K562 (cell line): Measurements from ENCODE around the gene NUP205. TPM values are rescaled to one million over a fixed set of nuclear protein-coding genes. Genes with fewer than 3 reads are reported as not detected.

Source experiments
- ATAC-seq: fragments of 200-7000 bp; cut with Tn5 transposase; 3 replicates; pipeline ENCODE4 v1.9.1; 2020; ENCODE audit warnings: moderate library complexity
- BruUV-seq: library from RNA; stranded (reverse); fragments of 400-500 nt; replicated peaks from 2 replicates; lab custom pipeline; 2021; lab: Mats Ljungman, UMichigan
- CTCF ChIA-PET: fragments of 300-600 bp; formaldehyde crosslinking; extraction: SDS; loops from one replicate; lab custom pipeline; 2021; ENCODE audit warnings: low intra/inter-chr PET ratio; lab: Yijun Ruan, JAX
- POLR2A ChIA-PET: fragments of 300-600, 350-650 bp; sonication (Branson Sonifier 250); formaldehyde crosslinking; extraction: SDS; loops from one replicate; lab custom pipeline; 2021; ENCODE audit warnings: antibody characterized with exemption, inconsistent platforms; lab: Yijun Ruan, JAX
- DNase-seq, 4 experiments: peaks; one replicate each; pipeline versions ENCODE4 v3.0.0 to v3.0.0-alpha.2; 2011 to 2018; ENCODE audit warnings: low spot score in 3 of 4, mixed read lengths in 3 of 4; ENCODE audit errors: extremely low read depth in 1 of 4
- FAIRE-seq: peaks from 2 replicates; lab custom pipeline; 2011; peaks lifted over from hg19 to GRCh38; lab: Jason Lieb, UNC
- H2AFZ ChIP-seq: 2 replicates; pipeline ENCODE4 v1.6.0; 2011; ENCODE audit warnings: low read depth, low read length, control low read depth, inconsistent platforms
- H3K27ac ChIP-seq: fragments of 200-600 bp; 3 replicates; pipeline ENCODE4 v1.8.0; 2011; ENCODE audit warnings: low read depth, mild to moderate bottlenecking, control low read depth, inconsistent platforms, low read length, moderate library complexity, mixed read lengths; ENCODE audit errors: extremely low read depth
- H3K27me3 ChIP-seq, 2 experiments: fragments of 300-600 bp in 1 of 2; 2 replicates in 1 of 2; 3 replicates in 1 of 2; pipeline versions ENCODE4 v1.6.0 to v1.8.0; 2011; ENCODE audit warnings: inconsistent platforms in 2 of 2, low read length in 2 of 2, mild to moderate bottlenecking in 1 of 2, mixed read lengths in 1 of 2, moderate library complexity in 1 of 2; ENCODE audit not compliant: control insufficient read depth in 2 of 2, insufficient read depth in 2 of 2
- H3K36me3 ChIP-seq: fragments of 300-600 bp; 3 replicates; pipeline ENCODE4 v1.8.0; 2011; ENCODE audit warnings: mild to moderate bottlenecking, low read length, inconsistent platforms; ENCODE audit not compliant: control insufficient read depth, insufficient read depth
- H3K4me1 ChIP-seq, 2 experiments: fragments of 200-600 bp in 1 of 2; replicated peaks in 1 of 2; 2 replicates in 1 of 2; 3 replicates in 1 of 2; pipeline versions ENCODE4 v1.5.1 to v1.8.0; 2011; ENCODE audit warnings: inconsistent platforms in 2 of 2, low read length in 2 of 2, mild to moderate bottlenecking in 1 of 2, mixed read lengths in 1 of 2, moderate library complexity in 1 of 2; ENCODE audit not compliant: control insufficient read depth in 2 of 2, insufficient read depth in 2 of 2
- H3K4me2 ChIP-seq: 2 replicates; pipeline ENCODE4 v1.6.1; 2011; ENCODE audit warnings: low read length, control low read depth, inconsistent platforms, mixed read lengths; ENCODE audit not compliant: insufficient read depth
- H3K4me3 ChIP-seq: fragments of 200-600 bp; sonication (generic), shearing (Covaris generic); 2 replicates; pipeline ENCODE4 v1.5.1; 2016; ENCODE audit warnings: control low read depth, inconsistent platforms
- H3K79me2 ChIP-seq: fragments of 200-600 bp; 3 replicates; pipeline ENCODE4 v1.8.0; 2011; ENCODE audit warnings: low read length, inconsistent platforms; ENCODE audit not compliant: control insufficient read depth, insufficient read depth
- H3K9ac ChIP-seq, 2 experiments: 2 replicates each; pipeline versions ENCODE4 v1.6.0 to v1.6.1; 2011; ENCODE audit warnings: low read depth in 2 of 2, low read length in 2 of 2, control low read depth in 1 of 2, inconsistent platforms in 1 of 2, mild to moderate bottlenecking in 1 of 2, mixed read lengths in 1 of 2; ENCODE audit not compliant: insufficient read depth in 1 of 2
- H3K9me1 ChIP-seq: one replicate; pipeline ENCODE4 v1.6.0; 2011; ENCODE audit warnings: inconsistent platforms, mild to moderate bottlenecking, low read length, moderate library complexity; ENCODE audit not compliant: control insufficient read depth, insufficient read depth
- H3K9me3 ChIP-seq: replicated peaks from 2 replicates; pipeline ENCODE4 v1.5.1; 2011; ENCODE audit warnings: low read depth, low read length, inconsistent platforms; ENCODE audit not compliant: control insufficient read depth, insufficient read depth
- H4K20me1 ChIP-seq: replicated peaks from 2 replicates; pipeline ENCODE4 v1.6.1; 2011; ENCODE audit warnings: low read length, inconsistent platforms, mixed read lengths; ENCODE audit not compliant: control insufficient read depth, insufficient read depth
- MAZ ChIP-seq, 2 experiments: fragments of 450-650 bp in 1 of 2; sonication (generic) in 1 of 2; formaldehyde crosslinking; IDR thresholded peaks in 1 of 2; conservative IDR thresholded peaks in 1 of 2; 2 replicates each; pipeline versions ENCODE4 v1.4.0 to v1.5.0; 2020; ENCODE audit warnings: mild to moderate bottlenecking in 1 of 2, missing genetic modification reagents in 1 of 2
- PATZ1 ChIP-seq: fragments of 250-450 bp; sonication (Bioruptor Pico); IDR thresholded peaks from 2 replicates; pipeline ENCODE4 v1.5.0; 2020; ENCODE audit warnings: mild to moderate bottlenecking, borderline replicate concordance
- PCBP2 ChIP-seq: fragments of 200-400 bp; formaldehyde crosslinking; IDR thresholded peaks from 2 replicates; pipeline ENCODE4 v1.6.1; 2018; ENCODE audit warnings: low read length, low read depth, mild to moderate bottlenecking, moderate library complexity; ENCODE audit not compliant: poor library complexity, severe bottlenecking
- RFX5 ChIP-seq: IDR thresholded peaks from 2 replicates; pipeline ENCODE4 v1.6.1; 2011; ENCODE audit warnings: low read depth, mild to moderate bottlenecking, improper control_type of control experiment, low read length
- SMARCE1 ChIP-seq: fragments of 450-650 bp; IDR thresholded peaks from 2 replicates; pipeline ENCODE4 v1.7.1; 2016; ENCODE audit warnings: mild to moderate bottlenecking
- SMC3 ChIP-seq: conservative IDR thresholded peaks from 2 replicates; pipeline ENCODE4 v1.6.1; 2011; ENCODE audit warnings: low read depth, low read length, improper control_type of control experiment; ENCODE audit not compliant: insufficient read depth
- SOX6 ChIP-seq: fragments of 450-650 bp; IDR thresholded peaks from 2 replicates; pipeline ENCODE4 v1.6.1; 2014; ENCODE audit warnings: mild to moderate bottlenecking
- ZNF431 ChIP-seq: sonication (generic); formaldehyde crosslinking; IDR thresholded peaks from 2 replicates; pipeline ENCODE4 v1.8.0; 2022; ENCODE audit warnings: mild to moderate bottlenecking, missing genetic modification reagents
- WGBS: fragments of 100-300 bp; shearing (Covaris generic); methylation state at CpG from one replicate; pipeline ENCODE4 v1.1.6; 2016; ENCODE audit warnings: low coverage, mixed read lengths; ENCODE audit not compliant: insufficient coverage; ENCODE audit errors: missing lambda C conversion rate; 5-methylcytosine and 5-hydroxymethylcytosine counted together
- in situ Hi-C: fragments of 300-500 bp; cut with MboI; formaldehyde crosslinking; loops from 4 replicates; pipeline ENCODE4 v1.15.0; 2018; ENCODE audit warnings: inconsistent platforms, mixed read lengths
- intact Hi-C: fragments of 100-400 bp; cut with micrococcal nuclease; formaldehyde crosslinking; loops from 2 replicates; pipeline ENCODE4 v1.14.2; 2022
- polyA plus RNA-seq, 8 experiments: library from polyadenylated mRNA; depleted of rRNA in 4 of 8; stranded (reverse) in 5 of 8; unstranded in 3 of 8; fragments of >200 nt; fragmentation: Nextera tagmentation in 2 of 8; fragmentation: Illumina TruSeq in 1 of 8; extraction: Ambion mirVana in 2 of 8; extraction: Trizol in 1 of 8; gene quantifications; 2 replicates each; pipeline versions ENCODE4 v1.2.1 to v1.2.3, GENCODE V29; 2011 to 2014; ENCODE audit warnings: inconsistent platforms in 1 of 8, missing spikeins in 1 of 8
- total RNA-seq, 7 experiments: library from RNA; depleted of rRNA in 6 of 7; stranded (reverse); fragments of >200 nt in 6 of 7; fragmentation: Illumina TruSeq in 2 of 7; extraction: Trizol in 2 of 7; gene quantifications; 2 replicates each; pipeline versions ENCODE4 v1.2.1 to v1.2.3, GENCODE V29; 2011 to 2021; ENCODE audit warnings: low replicate concordance in 1 of 7
- TF ChIP-seq, protein P1 (sequence below): sonication (generic); formaldehyde crosslinking; IDR thresholded peaks from 2 replicates; pipeline ENCODE4 v1.8.0; 2022; ENCODE audit warnings: mild to moderate bottlenecking, missing genetic modification reagents

NUP205 gene
- total and polyA plus RNA-seq, 9 of the 15 experiments (the other 6 are each of a cell fraction or from before 2014, with no cell fraction given), result 101 to 282 (median 193) TPM

GRCh38 chr7:135645296-135645904 lies 87.7 kb downstream of the NUP205 start (continued):
- TF ChIP-seq, protein P1, sequence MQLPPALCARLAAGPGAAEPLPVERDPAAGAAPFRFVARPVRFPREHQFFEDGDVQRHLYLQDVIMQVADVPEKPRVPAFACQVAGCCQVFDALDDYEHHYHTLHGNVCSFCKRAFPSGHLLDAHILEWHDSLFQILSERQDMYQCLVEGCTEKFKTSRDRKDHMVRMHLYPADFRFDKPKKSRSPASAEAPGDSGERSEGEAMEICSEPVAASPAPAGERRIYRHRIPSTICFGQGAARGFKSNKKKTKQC, result no peak
- TF ChIP-seq MAZ (CRISPR knock-in tag; conservative IDR thresholded peaks at IDR 0.05 in 1 of 2, IDR thresholded peaks at IDR 0.05 in 1 of 2), result 0 out of 4 replicates have a peak, but pooled peaks of 1 of the 2 experiments have one; percentile 28
- TF ChIP-seq SMC3, result peak; percentile 50
- TF ChIP-seq ZNF431 (CRISPR knock-in tag), result 0 out of 2 replicates have a peak, but pooled peaks have one; percentile 35
- TF ChIP-seq PATZ1, result 0 out of 2 replicates have a peak, but pooled peaks have one; percentile 17
- TF ChIP-seq SMARCE1, result 0 out of 2 replicates have a peak, but pooled peaks have one; percentile 21

- Histone ChIP-seq H3K4me1 (peaks cover 9 to 10% of the 10 kb centered on the region in 2 experiments; a peak in 3 of 5 replicates), H3K27ac (no peak overlapping the region), H3K27me3 (no peaks in the 10 kb centered on the region), H3K36me3 (peaks cover 71% of the 10 kb centered on the region), H3K9me3 (no peaks in the 10 kb centered on the region), H3K9ac (no peak overlapping the region)
- in situ Hi-C loops (loop anchor here (10.0 kb wide), 1 partner anchor 363 kb away; no protein-coding TSS in a partner anchor), intact Hi-C loops (loop anchor here (5.0 to 10.0 kb wide), 2 partner anchors 135 to 233 kb away; partner anchors contain the start of gene CNOT4)
- POLR2A ChIA-PET, result no interaction called here
- TF ChIP-seq SOX6, result no peak
- peak; percentile 94 for TF ChIP-seq PCBP2
- TF ChIP-seq RFX5, result no peak
- TF ChIP-seq, all 486 proteins: peak for 1
- Histone ChIP-seq H4K20me1 (peaks cover 6% of the 10 kb centered on the region; the same call in 1 of the 2 replicates), H2AFZ (no peak overlapping the region), H3K4me3 (no peak overlapping the region), H3K4me2 (no peak overlapping the region), H3K79me2 (no peaks in the 10 kb centered on the region), H3K9me1 (no peaks in the 10 kb centered on the region)
- DNase-seq, result no peak
- 100% methylated on average over 1 of the region's 1 CpG for WGBS
- CTCF ChIA-PET, result interaction anchor here (4.8 kb wide), 1 partner anchor 366 kb away, joined by 51 read pairs; no protein-coding TSS in a partner anchor
- no peak for ATAC-seq
- no peak for FAIRE-seq
- BruUV-seq, result no TSS peak
Measured at GRCh38 chr7:135647755-135648154, 90.0 kb downstream of the NUP205 start.
